GM03348 (cell line): ENCODE measurements around the gene DLGAP1.

Experiments
- DNase-seq: peaks from one replicate; pipeline ENCODE4 v3.0.0; 2012; ENCODE audit warnings: low spot score

The DLGAP1 gene

DNA sequence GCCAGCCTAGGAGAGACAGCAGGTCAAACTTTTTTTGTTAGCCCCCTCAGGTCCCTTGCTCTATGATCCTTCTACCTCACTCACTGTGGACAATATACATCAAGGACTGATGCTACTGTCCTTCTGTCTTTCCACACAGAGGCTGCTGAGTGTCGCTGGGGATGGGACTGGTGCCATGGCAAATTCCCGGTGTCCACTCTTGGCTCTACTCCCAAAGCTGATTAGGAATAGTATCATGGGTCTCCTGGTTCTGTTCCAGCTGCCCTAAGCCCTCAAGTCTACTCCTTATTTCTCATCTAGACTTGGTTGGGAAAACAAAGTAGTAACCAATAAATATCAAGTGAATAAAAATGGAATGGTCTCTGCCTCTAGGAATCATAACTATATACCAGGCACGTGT lies 563.9 kb downstream of the DLGAP1 start:
- DNase-seq, result no peak

DNA sequence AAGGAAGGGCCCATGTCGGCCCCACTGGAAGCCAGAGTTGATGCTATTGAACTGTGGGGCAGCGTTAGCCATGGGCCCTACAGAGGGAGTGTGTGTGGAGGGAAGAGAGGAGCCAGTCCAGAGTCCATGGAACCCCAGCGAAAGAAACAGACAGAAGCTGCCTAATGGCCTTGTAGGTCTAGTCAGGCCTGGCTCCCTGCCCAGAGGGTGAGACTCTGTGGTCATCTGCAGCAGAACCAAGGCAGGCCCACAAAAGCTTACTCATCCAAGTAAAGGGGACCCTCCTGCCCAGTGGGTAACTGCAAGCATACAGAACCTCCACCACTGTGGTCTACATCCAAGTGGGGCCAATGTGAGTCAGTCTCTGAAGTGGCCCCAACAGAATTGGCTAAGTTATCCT lies 565.3 kb downstream of the DLGAP1 start:
- peak; percentile 34 for DNase-seq

DNA sequence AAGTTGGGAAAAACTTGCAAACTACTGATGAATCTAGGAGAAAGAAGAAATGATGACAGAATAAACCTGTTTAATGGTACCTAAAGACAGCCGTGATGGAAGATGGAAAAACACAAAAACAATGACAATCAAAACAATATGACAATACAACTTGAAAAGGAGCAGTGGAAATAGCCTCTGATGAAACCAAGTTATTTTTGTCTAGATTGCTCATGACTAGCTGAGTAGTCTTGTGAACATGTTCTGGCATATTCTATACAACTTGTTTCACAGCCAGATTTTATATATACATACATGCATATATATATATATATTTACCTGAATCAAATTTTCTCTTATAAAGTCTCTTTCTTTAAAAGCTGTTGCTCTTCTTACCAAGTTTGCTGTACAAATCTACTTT lies 566.0 kb downstream of the DLGAP1 start:
- DNase-seq, result no peak

DNA sequence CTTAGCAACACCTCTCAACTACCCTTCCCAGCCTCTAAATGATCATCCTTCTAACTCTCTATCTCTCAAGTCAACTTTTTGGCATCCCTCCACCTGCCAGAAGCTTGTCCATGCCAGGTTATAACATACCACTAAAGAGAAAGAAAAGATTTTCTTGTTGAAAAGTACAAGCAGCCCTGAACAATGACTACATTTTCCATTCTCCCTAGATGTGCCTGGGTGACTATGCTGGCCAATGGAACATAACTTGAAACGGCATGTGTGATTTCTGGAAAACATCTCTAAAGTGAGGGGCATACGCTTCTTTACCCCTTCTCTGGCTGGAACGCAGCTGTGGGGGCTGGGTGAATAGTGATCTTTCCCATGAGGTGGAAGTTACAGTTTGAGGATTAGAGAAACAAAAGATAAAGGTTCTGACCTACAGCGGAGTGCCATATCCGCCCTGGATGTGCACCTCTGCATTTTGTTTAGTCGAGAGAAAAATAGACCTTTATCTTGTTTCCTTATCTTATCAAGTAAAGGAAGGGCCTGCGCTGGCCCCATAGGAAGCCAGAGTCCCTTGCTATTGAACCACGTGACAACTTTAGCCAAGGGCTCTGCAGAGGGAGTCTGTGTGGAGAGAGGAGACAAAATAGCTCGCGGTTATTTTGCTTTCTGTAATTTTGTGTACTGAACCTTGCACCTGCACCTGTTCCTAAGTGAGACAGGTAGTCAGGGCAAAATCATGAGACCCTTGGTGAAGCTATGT lies 568.4 kb downstream of the DLGAP1 start:
- DNase-seq, result no peak

DNA sequence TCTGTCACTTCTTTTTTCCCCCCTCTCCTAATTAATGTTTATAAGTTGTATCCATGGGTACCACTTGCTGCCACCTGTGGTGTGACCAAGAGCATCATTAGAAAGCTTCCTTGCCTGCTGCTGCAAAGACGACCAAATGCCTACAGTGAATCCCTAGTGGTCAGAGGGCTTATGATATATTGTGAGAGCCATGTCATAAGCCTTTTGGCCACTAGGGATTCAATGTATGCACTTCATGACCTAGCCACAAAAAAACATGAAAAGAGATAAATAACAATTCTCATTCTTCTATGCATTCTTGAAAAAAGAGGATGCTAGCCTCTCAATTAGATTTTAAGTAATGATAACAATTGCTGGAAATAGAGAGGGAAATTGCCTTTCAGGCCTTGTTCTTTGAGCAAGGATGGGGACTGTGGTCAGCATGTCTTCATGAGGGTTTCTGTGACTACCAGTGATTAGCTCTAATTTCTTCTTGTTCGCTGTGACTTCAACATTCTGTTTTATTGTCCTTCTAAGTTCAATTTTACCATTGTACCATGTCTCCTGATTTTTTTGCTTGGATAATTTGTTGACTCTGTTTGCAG lies 569.8 kb downstream of the DLGAP1 start:
- DNase-seq, result no peak

DNA sequence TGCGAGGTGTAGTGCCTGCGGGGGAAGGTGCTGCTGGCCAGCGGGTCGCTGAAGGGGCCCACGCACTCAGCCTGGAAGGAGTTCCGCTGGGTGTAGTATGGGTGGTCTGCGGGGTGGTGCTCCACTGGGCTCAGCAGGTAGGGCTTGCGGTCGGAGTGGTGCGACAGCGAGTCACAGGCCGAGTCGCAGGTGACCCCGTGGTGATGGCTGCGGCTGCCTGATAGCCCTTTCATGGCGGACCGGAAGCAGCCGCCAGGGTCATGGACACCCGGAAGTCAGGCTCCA lies 575.3 kb downstream of the DLGAP1 start:
- DNase-seq, result no peak

DNA sequence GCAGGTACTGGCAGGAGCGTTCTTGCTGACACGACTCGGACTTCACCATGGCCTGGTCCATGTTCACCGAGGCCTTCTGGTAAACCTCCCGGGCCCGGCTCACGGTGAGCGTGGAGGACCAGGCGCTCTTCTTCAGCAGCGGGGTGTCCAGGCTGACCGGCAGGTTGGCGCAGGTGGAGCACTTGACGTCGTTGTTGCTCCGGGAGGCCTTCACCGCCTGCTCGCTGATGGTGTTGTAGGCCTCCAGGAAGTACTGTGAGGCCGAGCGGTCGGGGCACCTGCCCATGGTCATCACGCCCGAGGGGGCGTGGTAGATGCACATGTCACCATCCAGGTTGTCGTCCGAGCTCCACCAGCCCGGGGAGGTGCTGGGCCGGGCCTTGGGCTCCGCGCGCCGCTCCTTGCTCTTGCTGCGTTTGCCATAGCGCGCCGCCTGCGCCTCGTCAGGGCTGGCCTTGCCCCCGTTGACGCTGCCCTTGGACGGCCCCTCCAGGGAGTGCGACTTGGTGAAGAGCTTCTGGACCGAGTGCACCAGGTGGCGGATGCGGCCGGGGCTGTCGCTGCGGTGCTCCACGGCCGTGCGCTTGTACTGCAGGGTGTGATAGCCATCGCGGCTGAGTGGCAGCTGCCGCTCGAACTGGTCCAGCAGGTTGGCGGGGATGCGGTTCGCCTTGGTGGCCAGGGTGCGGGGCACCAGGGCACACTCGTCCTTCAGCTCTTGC lies 575.8 kb downstream of the DLGAP1 start:
- no peak for DNase-seq

DNA sequence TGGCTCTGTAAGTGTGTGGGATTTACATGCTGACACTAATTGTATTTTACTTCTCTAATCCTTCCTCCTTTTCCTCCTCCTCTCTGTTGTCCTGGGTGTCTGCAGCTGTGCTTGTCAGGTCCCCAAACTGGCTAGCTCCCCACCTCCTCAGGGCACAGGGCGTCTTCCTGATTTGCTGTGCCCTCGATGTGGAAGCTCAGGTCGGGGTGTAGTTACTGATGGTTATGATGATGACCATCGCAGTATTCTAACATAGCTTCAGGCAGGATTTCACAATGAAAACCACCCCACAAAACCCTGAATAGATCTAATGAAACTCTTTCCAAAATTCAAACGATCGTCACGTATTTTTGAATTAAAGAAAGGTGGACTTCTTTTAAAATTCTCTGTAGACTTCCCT lies 576.7 kb downstream of the DLGAP1 start:
- no peak for DNase-seq

DNA sequence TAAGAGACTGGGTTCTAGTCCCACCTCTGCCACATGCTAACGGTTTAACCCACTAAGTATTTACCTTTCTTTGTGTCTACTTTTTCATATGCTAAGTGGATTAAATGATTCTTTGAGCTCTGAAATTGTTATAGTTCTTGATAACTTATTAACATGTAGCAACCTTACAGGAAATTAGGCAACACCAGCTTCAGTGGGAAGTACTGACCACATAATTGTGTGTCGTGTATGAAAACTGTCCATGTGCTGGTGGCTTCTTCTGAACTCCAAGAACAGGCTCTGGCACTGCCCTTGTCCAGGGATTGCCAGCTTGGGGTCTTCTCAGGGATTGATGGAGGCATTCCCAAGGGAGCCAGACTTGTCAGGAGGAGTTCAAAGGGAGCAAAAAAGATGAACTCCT lies 577.4 kb downstream of the DLGAP1 start:
- DNase-seq, result no peak

DNA sequence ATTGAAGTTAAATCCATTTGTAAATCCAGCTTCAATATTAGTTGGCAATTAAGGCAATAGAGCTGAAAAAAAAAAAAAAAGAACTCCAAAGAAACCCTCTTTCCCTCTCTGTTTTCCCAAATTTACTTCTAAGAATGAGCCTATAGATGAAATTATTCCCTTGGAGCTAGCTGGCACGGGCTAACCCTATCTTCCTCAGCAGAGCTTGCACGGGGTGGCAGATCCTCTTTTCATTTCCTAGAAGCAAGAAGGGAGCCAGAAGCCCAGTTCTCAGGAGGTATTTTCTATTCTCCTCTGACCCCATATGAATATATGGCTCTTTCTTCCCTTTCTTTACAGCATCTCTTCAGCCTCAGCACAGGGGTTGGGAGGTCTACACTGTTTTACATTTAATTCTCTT lies 579.1 kb downstream of the DLGAP1 start:
- DNase-seq, result no peak

DNA sequence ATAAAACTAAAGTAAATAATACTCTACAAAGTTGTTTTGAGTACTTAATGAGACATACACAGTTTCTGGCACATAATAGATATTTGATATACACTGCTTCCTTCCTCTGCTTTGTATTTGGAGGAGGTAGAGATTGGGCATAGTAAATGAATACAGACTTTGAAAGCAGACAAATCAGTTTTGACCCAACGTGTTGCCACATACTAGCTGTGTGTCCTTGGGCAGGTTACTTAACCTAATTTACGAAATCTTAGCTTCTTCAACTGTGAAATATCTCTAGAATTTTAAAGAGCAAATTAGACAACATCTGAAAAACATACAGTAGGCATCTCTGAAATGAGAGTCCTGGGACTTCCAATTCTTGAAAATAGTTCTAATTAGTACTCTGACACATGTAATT lies 579.7 kb downstream of the DLGAP1 start:
- DNase-seq, result no peak

DNA sequence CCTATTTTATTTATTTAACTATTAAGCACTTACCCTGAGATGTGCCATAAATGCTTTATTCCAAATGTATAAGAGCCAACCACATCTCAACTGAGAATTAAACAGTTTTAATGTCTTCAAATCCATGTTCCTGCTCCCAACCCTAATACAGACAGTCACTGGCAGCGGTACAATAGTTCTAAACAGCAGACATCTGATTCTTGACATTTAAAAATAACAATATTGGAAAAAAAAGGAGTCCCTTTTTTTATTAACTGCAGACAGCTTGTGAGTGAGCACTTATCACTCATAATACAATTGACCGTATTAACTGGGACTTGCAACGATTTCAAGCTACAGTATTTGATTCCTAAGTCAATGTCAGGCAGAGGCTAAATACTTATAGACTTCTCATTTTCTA lies 580.5 kb downstream of the DLGAP1 start:
- DNase-seq, result no peak

DNA sequence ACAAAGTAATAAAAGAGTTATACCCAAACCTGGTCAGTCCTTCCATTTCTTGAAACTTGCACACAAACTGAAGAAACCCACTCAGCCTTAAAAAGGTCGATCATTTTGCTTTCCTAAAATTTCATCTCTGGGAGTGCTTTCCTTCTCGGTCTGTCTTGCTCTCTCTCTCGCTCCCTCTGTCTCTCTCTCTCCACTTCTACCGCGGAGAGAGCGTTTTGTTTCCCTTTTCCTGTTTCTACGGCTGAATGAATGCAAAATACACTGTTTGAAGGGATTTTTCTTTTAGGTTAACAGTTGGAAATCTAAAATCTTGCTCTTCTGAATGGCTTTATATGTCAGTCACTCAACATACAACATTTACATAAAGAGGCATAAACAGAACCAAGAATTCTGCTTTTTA lies 581.0 kb downstream of the DLGAP1 start:
- no peak for DNase-seq

DNA sequence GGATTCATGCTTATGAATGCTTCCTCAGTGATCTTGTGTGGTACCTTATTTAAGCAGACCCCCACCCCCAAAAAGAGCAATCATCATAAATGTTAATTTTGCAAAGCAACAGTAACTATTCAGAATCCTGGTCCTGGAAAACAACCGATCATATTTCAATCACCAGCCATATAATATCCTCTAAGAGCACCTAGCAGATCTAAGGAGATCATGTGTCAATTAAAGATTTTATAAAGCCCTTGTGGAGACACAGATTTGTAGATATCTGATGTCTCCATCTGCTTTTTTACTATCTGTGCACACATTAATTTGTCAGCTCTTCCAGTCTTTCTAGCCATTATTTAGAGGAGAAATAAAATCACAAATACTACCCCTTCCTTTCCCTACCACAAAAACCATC lies 581.4 kb downstream of the DLGAP1 start:
- DNase-seq, result no peak

DNA sequence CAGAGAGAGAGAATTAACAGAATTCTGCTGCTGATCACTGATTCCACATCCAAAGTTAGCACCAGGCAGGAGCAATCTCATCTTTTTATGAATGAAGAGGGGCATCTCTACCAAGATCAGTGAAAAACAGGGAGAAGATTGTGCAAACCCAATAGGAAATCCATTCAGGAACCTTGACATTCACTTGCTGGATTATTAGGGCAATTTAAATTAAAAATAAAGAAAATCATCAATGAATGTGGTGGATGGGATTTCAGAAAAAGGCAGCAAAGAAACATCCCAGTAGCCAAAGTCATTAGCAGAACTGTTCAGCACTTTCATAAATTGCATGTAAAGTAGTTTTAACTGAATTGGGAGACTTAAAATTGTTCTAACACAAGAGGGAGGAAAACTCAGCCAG lies 581.9 kb downstream of the DLGAP1 start:
- DNase-seq, result no peak

DNA sequence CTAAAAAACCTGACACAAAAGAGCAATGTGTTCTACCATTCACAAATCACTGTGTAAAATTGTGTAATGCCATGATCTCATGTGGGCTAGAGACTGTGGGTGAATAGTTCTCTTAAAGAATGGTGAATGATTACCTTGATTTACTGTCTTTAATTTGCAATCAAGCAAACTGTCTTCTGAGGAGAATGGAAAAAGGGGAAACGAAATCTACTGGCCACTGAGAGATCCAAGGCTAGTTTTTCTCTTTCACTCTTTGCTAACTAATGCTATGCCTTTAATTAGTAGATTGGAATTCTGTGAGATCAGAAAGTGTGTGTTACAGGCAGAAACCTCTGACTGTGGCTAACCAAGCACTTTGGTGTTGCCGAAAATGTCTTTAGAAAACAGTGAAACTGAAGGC lies 582.5 kb downstream of the DLGAP1 start:
- no peak for DNase-seq

DNA sequence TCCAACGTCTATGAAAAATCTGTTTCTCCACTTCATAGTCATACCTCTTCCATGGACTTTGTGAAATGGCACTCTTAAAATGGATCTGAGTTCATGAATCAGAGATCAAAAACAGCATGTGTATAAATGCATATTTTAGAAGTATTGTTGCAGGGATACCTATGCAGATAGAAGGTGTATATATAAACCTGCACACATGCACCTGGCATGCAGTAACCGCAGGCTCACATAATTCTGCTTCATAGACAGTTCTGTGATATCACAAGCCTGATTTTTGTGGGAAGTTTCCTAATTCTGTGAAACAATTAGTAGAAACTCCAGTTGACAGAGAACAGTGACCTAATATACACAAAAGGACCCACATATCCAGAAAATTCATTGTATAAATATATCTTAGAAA lies 583.4 kb downstream of the DLGAP1 start:
- no peak for DNase-seq

DNA sequence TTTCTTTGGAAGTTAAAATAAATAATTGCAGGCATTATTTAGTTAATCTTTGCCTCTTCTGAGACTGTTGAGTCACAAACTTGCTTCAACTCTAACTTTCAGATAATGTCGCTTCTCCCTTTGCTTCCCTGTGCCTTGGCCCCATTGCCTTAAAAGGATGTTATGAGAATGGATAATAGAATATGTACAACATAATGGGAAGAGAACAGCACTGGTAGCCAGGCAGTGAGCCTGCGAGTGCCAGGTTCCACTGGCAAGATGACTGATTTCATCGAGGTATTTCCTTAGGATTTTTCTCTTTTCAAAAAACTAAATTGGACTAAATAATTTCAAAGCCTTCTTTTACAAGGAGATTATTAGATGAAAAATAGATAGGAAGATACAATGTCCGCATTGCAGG lies 584.2 kb downstream of the DLGAP1 start:
- no peak for DNase-seq

DNA sequence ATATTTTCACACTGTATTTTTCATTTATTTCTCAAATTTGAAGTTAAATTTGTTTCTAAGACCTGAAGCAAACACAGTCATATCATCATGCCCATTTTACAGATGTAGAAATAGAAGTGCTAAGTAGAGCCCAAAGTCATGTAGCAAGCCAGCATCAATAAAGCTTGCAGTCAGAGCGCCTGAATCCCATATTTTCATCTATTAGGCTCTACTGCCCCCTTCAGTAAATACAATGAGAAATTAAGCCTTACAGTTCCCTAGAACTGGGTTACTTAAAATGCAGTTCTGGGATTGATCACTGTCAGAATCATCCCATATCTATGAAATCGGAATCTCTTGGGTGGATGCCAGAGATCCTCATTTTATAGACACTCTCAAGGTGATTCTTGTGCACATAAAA lies 585.3 kb downstream of the DLGAP1 start:
- DNase-seq, result peak; percentile 54

DNA sequence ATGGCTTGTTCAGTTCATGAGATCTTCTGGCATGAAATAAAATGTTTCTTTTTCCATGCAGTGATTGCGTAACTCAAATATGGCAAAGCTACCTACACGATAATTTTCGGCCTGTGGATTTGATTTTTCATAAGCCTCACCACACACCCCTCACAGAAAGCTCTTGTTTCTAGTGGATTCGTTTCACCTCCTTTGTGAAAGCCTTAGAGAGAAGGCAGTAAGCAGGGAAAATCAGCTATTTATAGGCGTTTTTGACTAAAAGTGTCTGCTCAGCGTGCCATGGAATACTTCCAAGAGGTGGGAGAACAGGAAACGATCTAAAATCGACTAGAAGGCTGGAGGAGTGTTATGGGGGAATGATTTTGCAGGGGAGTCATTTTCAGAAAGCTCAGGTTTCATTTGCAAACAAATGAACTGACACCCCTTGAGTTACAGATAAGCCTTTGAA lies 587.2 kb downstream of the DLGAP1 start:
- no peak for DNase-seq

DNA sequence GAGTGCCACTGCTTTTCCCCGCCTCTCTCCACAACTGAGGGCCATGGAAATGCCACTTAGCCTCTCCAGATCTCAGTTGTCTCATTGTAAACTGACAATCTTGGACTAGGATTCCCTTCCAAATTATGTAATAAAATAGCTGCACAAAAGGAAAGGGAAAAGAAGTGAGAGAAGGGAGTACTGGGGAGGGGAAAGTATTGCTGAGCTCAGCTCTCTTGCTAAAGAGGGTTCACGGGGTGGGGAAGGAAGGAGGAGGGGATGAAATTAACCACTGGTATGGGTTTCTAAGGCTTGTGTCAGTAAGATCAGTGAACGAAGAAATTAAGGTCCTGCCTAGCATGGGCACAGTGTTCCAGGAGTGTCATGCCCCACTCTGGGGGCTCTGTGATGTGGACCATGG lies 587.9 kb downstream of the DLGAP1 start:
- DNase-seq, result no peak

DNA sequence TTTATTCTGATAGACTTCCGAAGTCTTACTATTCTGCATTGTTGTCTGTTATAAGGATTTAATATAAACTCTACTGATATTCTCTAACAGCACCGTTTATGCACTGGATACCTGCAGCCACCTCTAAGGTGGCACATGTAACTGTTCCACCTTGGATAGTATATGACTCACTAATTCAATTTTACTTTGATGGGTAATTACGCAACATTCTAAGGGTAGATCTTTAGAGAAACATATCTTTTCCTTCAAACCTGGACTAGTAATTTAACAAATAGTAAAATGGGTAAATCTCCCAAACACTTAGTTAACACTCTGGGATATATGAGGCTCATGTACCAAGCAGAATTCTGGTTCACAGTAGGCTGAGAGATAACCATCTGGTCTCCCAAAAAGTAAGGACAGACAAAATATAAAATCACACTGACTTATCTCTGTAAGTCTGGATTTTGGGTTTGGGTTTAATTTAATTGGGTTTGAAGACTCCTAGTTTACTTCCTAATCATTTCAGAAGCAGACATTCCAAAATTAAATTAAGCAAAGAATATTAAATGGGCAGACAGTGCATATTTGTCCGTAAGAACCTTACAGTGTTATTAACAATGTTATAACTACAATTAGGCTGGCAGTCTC lies 590.3 kb downstream of the DLGAP1 start:
- no peak for DNase-seq

DNA sequence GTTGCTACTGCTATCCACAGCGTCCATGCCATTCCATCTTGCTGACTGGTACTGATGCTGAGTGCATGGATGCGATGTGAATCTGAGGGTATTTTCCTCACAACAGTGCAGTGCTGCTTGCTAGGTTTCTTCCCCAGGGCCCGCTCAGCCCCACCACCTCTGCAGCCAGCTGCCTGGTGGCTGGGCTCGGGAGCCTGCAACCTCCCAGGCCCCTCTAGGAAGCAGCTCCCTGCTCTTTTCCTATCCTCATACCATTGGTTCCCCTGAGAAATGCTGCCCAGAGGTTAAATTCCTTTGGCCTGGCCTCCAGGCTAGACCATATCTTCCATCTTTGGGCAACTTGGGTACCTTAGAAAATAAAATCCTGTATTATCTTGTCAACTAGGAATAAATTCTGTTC lies 591.5 kb downstream of the DLGAP1 start:
- no peak for DNase-seq
